Stimulated activated CD4-positive, alpha-beta T cell treated with anti-CD3 and anti-CD28 coated beads, Interleukin-1b, Interleukin-23, amount 100 ng/mL, for 1 hour (primary cell): Measurements from ENCODE around the gene OTOG.
"Not testable (repeated sequence)": the region's sequence is repeated elsewhere in the genome, so short reads cannot be mapped to it uniquely, and the experiment has no call there.

ENCODE experiments used
- DNase-seq, 2 donors: peaks; one replicate each; pipeline ENCODE4 v3.0.0-alpha.2; 2020; ENCODE audit warnings: low read depth in 2 of 2

OTOG gene

GRCh38 chr11:17605651-17606122 lies 58.6 kb downstream of the OTOG start:
- no peak for DNase-seq

- DNase-seq: no peak
Measured at GRCh38 chr11:17606233-17607082, 59.4 kb downstream of the OTOG start.

DNA sequence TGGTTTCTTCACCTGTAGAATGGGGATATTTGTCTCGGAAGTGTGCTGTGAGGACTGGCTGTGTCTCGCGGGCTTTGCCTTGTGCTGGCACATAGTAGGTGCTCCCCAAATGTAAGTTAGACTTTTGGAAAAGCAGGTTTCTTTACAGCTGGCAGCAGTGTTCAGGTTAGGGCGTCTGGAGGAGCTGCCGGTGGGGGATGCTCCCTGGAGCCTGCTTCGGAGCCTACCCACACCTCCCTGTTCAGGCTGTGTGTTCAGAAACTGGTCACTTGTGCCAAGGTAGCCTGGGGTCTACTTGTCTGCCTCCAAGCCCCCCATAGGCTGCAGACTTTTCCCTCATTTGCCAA lies 60.0 kb downstream of the OTOG start:
- no peak for DNase-seq

DNA sequence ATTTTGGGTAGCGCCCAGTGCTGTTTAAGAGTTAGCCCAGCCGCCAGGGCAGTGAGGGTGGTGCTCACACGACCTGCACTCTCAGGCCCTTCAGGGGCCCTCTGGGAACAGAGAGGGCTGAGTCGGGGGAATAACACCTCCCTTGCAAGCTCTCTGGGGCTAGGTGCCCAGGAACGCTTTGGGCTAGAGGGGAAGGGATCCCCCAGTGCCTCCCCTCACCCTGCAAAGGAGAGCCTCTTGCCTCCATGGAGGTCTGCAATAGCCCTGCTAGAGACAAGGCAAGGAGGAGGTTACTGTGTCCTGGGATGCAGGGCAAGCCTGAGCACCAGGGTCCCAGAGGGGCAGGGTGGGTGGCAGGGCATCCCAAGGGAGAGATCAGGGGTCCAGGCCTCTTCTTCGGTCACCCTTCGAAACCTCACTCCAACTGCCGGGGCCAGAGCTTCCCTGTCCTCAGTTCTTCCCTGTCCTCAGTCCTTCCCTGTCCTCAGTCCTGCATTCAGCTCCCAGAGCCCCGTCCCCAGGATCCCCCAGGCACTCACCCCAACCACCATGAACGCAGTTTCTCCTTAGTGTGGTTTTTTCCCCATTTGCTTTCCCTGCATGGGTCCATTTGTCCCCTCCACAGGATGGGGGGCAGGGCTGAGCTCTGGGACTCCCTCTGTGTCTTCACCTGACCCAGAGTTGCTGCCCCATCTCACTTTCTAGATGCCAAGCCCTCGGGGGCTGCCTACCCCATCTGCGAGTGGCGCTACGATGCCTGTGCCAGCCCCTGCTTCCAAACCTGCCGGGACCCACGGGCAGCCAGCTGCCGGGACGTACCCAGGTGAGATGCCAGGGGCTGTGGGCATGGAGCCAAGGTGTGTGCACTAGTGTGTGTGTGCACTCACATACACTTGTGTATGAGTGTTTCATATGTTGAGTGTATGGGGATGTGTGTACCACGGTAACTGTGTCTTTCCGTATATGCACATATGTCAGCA lies 60.8 kb downstream of the OTOG start:
- no peak for DNase-seq

GRCh38 chr11:17608821-17609220 lies 61.8 kb downstream of the OTOG start:
- no peak for DNase-seq

- DNase-seq: no peak
Measured at GRCh38 chr11:17609291-17610084, 62.4 kb downstream of the OTOG start.

DNA sequence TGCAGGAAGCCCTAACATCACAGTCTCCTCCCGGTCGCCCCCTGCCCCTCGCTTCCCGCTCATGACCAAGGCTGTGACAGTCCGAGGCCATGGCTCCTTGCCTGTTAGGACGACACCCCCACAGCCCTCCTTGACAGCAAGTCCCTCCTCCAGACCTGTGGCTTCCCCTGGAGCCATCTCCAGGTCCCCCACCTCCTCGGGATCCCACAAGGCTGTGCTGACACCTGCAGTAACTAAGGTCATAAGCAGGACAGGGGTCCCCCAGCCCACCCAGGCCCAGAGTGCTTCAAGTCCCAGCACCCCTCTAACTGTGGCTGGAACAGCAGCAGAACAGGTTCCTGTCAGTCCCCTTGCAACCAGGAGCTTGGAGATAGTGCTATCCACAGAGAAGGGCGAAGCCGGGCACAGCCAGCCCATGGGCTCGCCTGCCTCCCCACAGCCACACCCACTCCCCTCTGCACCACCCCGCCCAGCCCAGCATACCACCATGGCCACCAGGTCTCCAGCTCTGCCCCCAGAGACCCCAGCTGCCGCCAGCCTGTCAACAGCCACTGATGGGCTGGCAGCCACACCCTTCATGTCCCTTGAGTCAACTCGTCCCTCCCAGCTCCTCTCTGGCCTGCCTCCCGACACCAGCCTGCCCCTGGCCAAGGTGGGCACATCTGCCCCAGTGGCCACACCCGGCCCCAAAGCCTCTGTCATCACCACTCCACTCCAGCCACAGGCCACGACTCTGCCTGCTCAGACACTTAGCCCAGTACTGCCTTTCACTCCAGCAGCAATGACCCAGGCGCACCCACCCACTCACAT lies 63.2 kb downstream of the OTOG start:
- DNase-seq: no peak

- DNase-seq: no peak
Measured at GRCh38 chr11:17611049-17611448, 64.0 kb downstream of the OTOG start.

DNA sequence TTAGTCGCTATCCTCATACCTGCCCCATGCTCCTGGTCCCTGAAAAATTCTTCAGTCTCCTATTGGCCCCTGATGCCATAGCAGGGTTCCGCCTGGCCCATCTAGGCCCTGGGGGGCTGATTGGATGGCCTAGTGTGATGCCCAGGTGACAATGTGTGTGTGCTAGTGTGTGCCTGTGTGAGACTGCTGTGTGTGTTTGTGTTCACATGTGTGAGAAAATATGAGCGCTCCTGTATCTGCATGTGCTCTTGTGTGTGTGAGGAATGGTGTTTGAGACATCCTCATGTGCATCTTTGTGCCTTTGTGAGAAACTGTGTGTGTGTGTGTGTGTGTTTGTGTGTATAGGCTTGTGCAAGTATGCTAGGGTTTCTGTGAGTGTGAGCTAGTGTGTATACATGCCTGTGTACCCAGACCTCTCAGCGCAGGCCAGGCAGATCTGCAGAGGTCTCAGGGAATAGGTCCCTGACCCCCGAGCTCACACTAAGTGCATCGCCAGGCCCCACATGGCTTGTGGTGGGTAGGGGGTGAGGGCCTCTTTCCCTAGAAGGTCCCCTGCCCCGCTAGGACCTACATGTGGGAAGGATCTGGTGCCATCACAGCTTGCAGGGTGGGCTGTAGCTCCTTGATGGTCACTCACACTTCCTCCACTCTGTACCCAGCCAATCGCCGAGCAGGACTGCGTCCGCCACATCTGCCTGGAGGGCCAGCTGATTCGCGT lies 64.6 kb downstream of the OTOG start:
- DNase-seq: no peak

GRCh38 chr11:17612221-17613188 lies 65.4 kb downstream of the OTOG start:
- no peak for DNase-seq

DNA sequence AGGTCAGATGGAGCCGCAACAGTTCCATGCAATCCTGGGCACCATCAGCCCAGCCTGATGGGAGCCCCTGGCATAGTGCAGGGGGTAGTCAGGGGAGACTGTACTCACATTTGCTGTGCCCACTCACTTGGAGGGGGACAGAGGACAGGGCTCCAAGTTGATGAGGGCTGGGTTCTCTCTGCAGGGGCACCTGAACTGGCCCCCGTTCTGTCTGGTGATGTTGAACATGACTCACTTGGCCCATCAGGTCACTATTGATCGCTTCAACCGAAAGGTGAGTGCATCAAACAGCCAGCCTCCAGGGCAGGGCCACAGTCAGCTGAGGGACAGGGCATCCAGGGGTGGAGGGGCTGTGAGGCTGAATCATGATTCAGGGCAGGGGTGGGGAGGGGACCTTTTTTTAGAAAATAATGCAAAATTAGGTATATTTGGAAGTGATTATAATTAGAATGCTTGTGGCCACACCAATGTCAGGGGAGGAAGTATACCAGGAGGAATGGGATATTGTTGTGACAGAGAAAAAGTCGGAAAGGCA lies 66.4 kb downstream of the OTOG start:
- no peak for DNase-seq

GRCh38 chr11:17613983-17614382 lies 66.9 kb downstream of the OTOG start:
- DNase-seq: no peak

DNA sequence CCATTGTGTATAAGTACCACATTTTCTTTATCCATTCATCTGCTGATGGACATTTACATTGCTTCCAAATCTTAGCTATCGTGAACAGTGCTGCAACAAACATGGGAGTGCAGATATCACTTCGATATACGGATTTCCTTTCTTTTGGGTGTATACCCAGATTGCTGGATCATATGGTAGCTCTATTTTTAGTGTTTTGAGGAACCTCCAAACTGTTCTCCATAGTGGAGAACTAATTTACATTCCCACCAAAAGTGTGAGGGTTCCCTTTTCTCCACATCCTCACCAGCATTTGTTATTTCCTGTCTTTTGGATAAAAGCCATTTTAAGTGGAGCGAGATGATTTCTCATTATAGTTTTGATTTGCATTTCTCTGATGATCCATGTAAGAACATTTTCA lies 75.7 kb downstream of the OTOG start:
- DNase-seq: not testable (repeated sequence)

GRCh38 chr11:17629113-17629512 lies 82.1 kb downstream of the OTOG start:
- DNase-seq: no peak

- DNase-seq: no peak
Measured at GRCh38 chr11:17630936-17631335, 83.9 kb downstream of the OTOG start.

DNA sequence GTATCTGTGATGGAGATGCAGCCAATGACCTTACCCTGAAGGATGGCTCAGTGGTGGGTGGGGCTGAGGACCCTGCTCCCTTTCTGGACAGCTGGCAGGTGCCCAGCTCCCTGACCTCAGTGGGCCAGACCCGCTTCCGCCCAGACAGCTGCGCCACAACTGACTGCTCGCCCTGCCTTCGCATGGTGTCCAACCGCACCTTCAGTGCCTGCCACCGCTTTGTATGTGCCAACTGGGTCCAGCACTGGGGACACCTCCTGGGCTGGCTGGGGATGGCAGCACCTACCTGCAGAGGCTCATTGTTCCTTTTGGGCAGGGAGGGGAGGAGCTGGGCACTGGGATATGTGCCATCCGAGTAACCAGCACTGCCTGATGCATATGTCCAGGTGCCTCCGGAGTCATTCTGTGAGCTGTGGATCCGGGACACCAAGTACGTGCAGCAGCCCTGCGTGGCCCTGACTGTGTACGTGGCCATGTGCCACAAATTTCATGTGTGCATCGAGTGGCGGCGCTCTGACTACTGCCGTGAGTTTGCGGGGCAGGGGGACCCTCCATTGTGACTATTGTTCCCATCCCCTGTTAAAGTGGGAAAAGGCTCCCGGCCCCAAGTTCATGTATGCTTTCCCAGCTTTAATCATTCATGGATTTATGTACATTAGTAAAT lies 84.8 kb downstream of the OTOG start:
- no peak for DNase-seq

GRCh38 chr11:17633279-17633986 lies 86.4 kb downstream of the OTOG start:
- DNase-seq: no peak
